ENCODE measurements around the gene NUB1.

The NUB1 gene

GRCh38 chr7:151402029-151402835 lies 60.6 kb downstream of the NUB1 start:
- Histone ChIP-seq H3K27me3 (ENCODE audit: control insufficient read depth in 3 of 3, insufficient read depth in 3 of 3, low read depth in 1 of 3, low read length in 3 of 3) (peaks cover 0 to 2% (median 0%) of the 10 kb centered on the region in 3 experiments), H3K18ac (ENCODE audit: low read length) (peak overlapping the region; percentile 15), H4K91ac (ENCODE audit: low read depth, low read length, poor library complexity) (no peak overlapping the region), H3K14ac (ENCODE audit: low read length) (no peak overlapping the region), H3K4me1 (ENCODE audit: control insufficient read depth in 2 of 2, insufficient read depth in 1 of 2, low read depth in 1 of 2, low read length in 2 of 2) (peaks cover 1 to 12% of the 10 kb centered on the region in 2 donors), H4K8ac (ENCODE audit: low read depth, low read length) (no peak overlapping the region), H2BK12ac (ENCODE audit: low read length) (no peak overlapping the region), H2AK5ac (ENCODE audit: low read depth, low read length) (no peak overlapping the region), H3K23ac (ENCODE audit: low read depth, low read length, poor library complexity) (no peak overlapping the region), H3K4ac (ENCODE audit: low read length) (no peak overlapping the region), H3K9ac (ENCODE audit: low read depth, low read length, poor library complexity) (peak overlapping the region; percentile 5), H3K36me3 (replicated peaks in 1 of 2; ENCODE audit: control insufficient read depth in 2 of 2, insufficient read depth in 2 of 2, low read length in 2 of 2) (peaks cover 18 to 27% of the 10 kb centered on the region in 2 donors), H3K79me1 (ENCODE audit: low read depth, low read length) (peaks cover 2% of the 10 kb centered on the region), H3K27ac (replicated peaks; ENCODE audit: low read length) (no peak overlapping the region), H2BK5ac (ENCODE audit: low read length) (peak overlapping the region; percentile 8), H2AFZ (ENCODE audit: low read length) (no peak overlapping the region), H3K4me2 (ENCODE audit: insufficient read depth, low read length, poor library complexity, severe bottlenecking) (no peak overlapping the region), H2BK15ac (ENCODE audit: low read length) (no peak overlapping the region), H3K4me3 (ENCODE audit: low read length in 2 of 2) (no peak overlapping the region), H3K9me3 (replicated peaks in 1 of 2; ENCODE audit: control insufficient read depth in 2 of 2, insufficient read depth in 1 of 2, low read depth in 1 of 2, low read length in 2 of 2) (peaks cover 0 to 7% of the 10 kb centered on the region in 2 donors), H2BK120ac (ENCODE audit: low read depth, low read length) (no peak overlapping the region)
- no peak for DNase-seq (ENCODE audit: low spot score)
- no CpG with 5 or more reads among the region's 16 CpGs for WGBS, 2 donors (ENCODE audit: extremely low coverage in 2 of 2, insufficient read length in 2 of 2, insufficient replicate concordance in 1 of 2)

GRCh38 chr7:151403764-151404163 lies 62.2 kb downstream of the NUB1 start:
- Histone ChIP-seq H3K4me1 (ENCODE audit: control insufficient read depth in 2 of 2, insufficient read depth in 1 of 2, low read depth in 1 of 2, low read length in 2 of 2) (peaks cover 6 to 17% of the 10 kb centered on the region in 2 donors), H4K91ac (ENCODE audit: low read depth, low read length, poor library complexity) (no peak overlapping the region), H3K4ac (ENCODE audit: low read length) (no peak overlapping the region), H3K79me1 (ENCODE audit: low read depth, low read length) (peaks cover 3% of the 10 kb centered on the region), H3K4me2 (ENCODE audit: insufficient read depth, low read length, poor library complexity, severe bottlenecking) (no peak overlapping the region), H3K9ac (ENCODE audit: low read depth, low read length, poor library complexity) (no peak overlapping the region), H3K27ac (replicated peaks; ENCODE audit: low read length) (no peak overlapping the region), H4K8ac (ENCODE audit: low read depth, low read length) (no peak overlapping the region), H3K14ac (ENCODE audit: low read length) (no peak overlapping the region), H2BK5ac (ENCODE audit: low read length) (no peak overlapping the region), H3K9me3 (replicated peaks in 1 of 2; ENCODE audit: control insufficient read depth in 2 of 2, insufficient read depth in 1 of 2, low read depth in 1 of 2, low read length in 2 of 2) (no peaks in the 10 kb centered on the region), H2AK5ac (ENCODE audit: low read depth, low read length) (no peak overlapping the region), H3K36me3 (replicated peaks in 1 of 2; ENCODE audit: control insufficient read depth in 2 of 2, insufficient read depth in 2 of 2, low read length in 2 of 2) (peaks cover 7 to 21% of the 10 kb centered on the region in 2 donors), H2AFZ (ENCODE audit: low read length) (no peak overlapping the region), H2BK15ac (ENCODE audit: low read length) (no peak overlapping the region), H2BK12ac (ENCODE audit: low read length) (no peak overlapping the region), H3K27me3 (ENCODE audit: control insufficient read depth in 3 of 3, insufficient read depth in 3 of 3, low read depth in 1 of 3, low read length in 3 of 3) (peaks cover 0 to 5% (median 0%) of the 10 kb centered on the region in 3 experiments), H3K18ac (ENCODE audit: low read length) (no peak overlapping the region), H3K23ac (ENCODE audit: low read depth, low read length, poor library complexity) (no peak overlapping the region), H3K4me3 (ENCODE audit: low read length in 2 of 2) (no peak overlapping the region), H2BK120ac (ENCODE audit: low read depth, low read length) (no peak overlapping the region)
- no peak for DNase-seq (ENCODE audit: low spot score)
- no CpG with 5 or more reads among the region's 9 CpGs for WGBS, 2 donors (ENCODE audit: extremely low coverage in 2 of 2, insufficient read length in 2 of 2, insufficient replicate concordance in 1 of 2)

GRCh38 chr7:151404216-151405011 lies 62.8 kb downstream of the NUB1 start:
- no peak overlapping the region for H3K4ac ChIP-seq (ENCODE audit: low read length)
- no peak overlapping the region for H2BK120ac ChIP-seq (ENCODE audit: low read depth, low read length)
- H3K9ac ChIP-seq (ENCODE audit: low read depth, low read length, poor library complexity) = peak overlapping the region; percentile 3
- H3K9me3 ChIP-seq (replicated peaks in 1 of 2; ENCODE audit: control insufficient read depth in 2 of 2, insufficient read depth in 1 of 2, low read depth in 1 of 2, low read length in 2 of 2) = no peaks in the 10 kb centered on the region
- no peak overlapping the region for H4K91ac ChIP-seq (ENCODE audit: low read depth, low read length, poor library complexity)
- peaks cover 7 to 18% of the 10 kb centered on the region in 2 donors for H3K4me1 ChIP-seq (ENCODE audit: control insufficient read depth in 2 of 2, insufficient read depth in 1 of 2, low read depth in 1 of 2, low read length in 2 of 2)
- no peak overlapping the region for H4K8ac ChIP-seq (ENCODE audit: low read depth, low read length)
- no peak for DNase-seq (ENCODE audit: low spot score)
- H3K36me3 ChIP-seq (replicated peaks in 1 of 2; ENCODE audit: control insufficient read depth in 2 of 2, insufficient read depth in 2 of 2, low read length in 2 of 2) = peaks cover 5 to 19% of the 10 kb centered on the region in 2 donors
- H3K27me3 ChIP-seq (ENCODE audit: control insufficient read depth in 3 of 3, insufficient read depth in 3 of 3, low read depth in 1 of 3, low read length in 3 of 3) = peaks cover 0 to 5% (median 0%) of the 10 kb centered on the region in 3 experiments
- no peak overlapping the region for H2AK5ac ChIP-seq (ENCODE audit: low read depth, low read length)
- H3K18ac ChIP-seq (ENCODE audit: low read length) = peak overlapping the region; percentile 0
- no peak overlapping the region for H3K14ac ChIP-seq (ENCODE audit: low read length)
- peak overlapping the region; percentile 78 for H3K23ac ChIP-seq (ENCODE audit: low read depth, low read length, poor library complexity)
- peaks cover 3% of the 10 kb centered on the region for H3K79me1 ChIP-seq (ENCODE audit: low read depth, low read length)
- H3K4me2 ChIP-seq (ENCODE audit: insufficient read depth, low read length, poor library complexity, severe bottlenecking) = peak overlapping the region; percentile 0
- no peak overlapping the region for H3K4me3 ChIP-seq (ENCODE audit: low read length in 2 of 2)
- H3K27ac ChIP-seq (replicated peaks; ENCODE audit: low read length) = no peak overlapping the region
- H2BK5ac ChIP-seq (ENCODE audit: low read length) = peak overlapping the region; percentile 17
- no peak overlapping the region for H2AFZ ChIP-seq (ENCODE audit: low read length)
- H2BK15ac ChIP-seq (ENCODE audit: low read length) = peak overlapping the region; percentile 43
- no CpG with 5 or more reads among the region's 18 CpGs for WGBS, 2 donors (ENCODE audit: extremely low coverage in 2 of 2, insufficient read length in 2 of 2, insufficient replicate concordance in 1 of 2)
- H2BK12ac ChIP-seq (ENCODE audit: low read length) = peak overlapping the region; percentile 63

GRCh38 chr7:151405056-151405455 lies 63.4 kb downstream of the NUB1 start:
- no peak overlapping the region for H3K9ac ChIP-seq (ENCODE audit: low read depth, low read length, poor library complexity)
- no peaks in the 10 kb centered on the region for H3K9me3 ChIP-seq (replicated peaks in 1 of 2; ENCODE audit: control insufficient read depth in 2 of 2, insufficient read depth in 1 of 2, low read depth in 1 of 2, low read length in 2 of 2)
- no peak overlapping the region for H3K4me2 ChIP-seq (ENCODE audit: insufficient read depth, low read length, poor library complexity, severe bottlenecking)
- no peak overlapping the region for H2AFZ ChIP-seq (ENCODE audit: low read length)
- H2BK5ac ChIP-seq (ENCODE audit: low read length) = no peak overlapping the region
- peak overlapping the region; percentile 63 for H2BK12ac ChIP-seq (ENCODE audit: low read length)
- H2BK15ac ChIP-seq (ENCODE audit: low read length) = peak overlapping the region; percentile 43
- peaks cover 7 to 15% of the 10 kb centered on the region in 2 donors for H3K4me1 ChIP-seq (ENCODE audit: control insufficient read depth in 2 of 2, insufficient read depth in 1 of 2, low read depth in 1 of 2, low read length in 2 of 2)
- peak overlapping the region; percentile 0 for H3K18ac ChIP-seq (ENCODE audit: low read length)
- WGBS, 2 donors (ENCODE audit: extremely low coverage in 2 of 2, insufficient read length in 2 of 2, insufficient replicate concordance in 1 of 2) = no CpG with 5 or more reads among the region's 9 CpGs
- peak overlapping the region; percentile 62 for H3K23ac ChIP-seq (ENCODE audit: low read depth, low read length, poor library complexity)
- H3K4ac ChIP-seq (ENCODE audit: low read length) = no peak overlapping the region
- no peak overlapping the region for H3K27ac ChIP-seq (replicated peaks; ENCODE audit: low read length)
- no peak overlapping the region for H2BK120ac ChIP-seq (ENCODE audit: low read depth, low read length)
- peak overlapping the region in 1 of 2 donors; percentile 34 for H3K4me3 ChIP-seq (ENCODE audit: low read length in 2 of 2)
- H3K27me3 ChIP-seq (ENCODE audit: control insufficient read depth in 3 of 3, insufficient read depth in 3 of 3, low read depth in 1 of 3, low read length in 3 of 3) = peaks cover 0 to 5% (median 0%) of the 10 kb centered on the region in 3 experiments
- H3K79me1 ChIP-seq (ENCODE audit: low read depth, low read length) = peaks cover 3% of the 10 kb centered on the region
- H3K36me3 ChIP-seq (replicated peaks in 1 of 2; ENCODE audit: control insufficient read depth in 2 of 2, insufficient read depth in 2 of 2, low read length in 2 of 2) = peaks cover 3 to 19% of the 10 kb centered on the region in 2 donors
- no peak overlapping the region for H3K14ac ChIP-seq (ENCODE audit: low read length)
- H4K8ac ChIP-seq (ENCODE audit: low read depth, low read length) = no peak overlapping the region
- no peak overlapping the region for H4K91ac ChIP-seq (ENCODE audit: low read depth, low read length, poor library complexity)
- no peak overlapping the region for H2AK5ac ChIP-seq (ENCODE audit: low read depth, low read length)
- DNase-seq (ENCODE audit: low spot score) = no peak

Data from neuronal stem cell (in vitro differentiated cells).